K562 (cell line): ENCODE measurements around the gene UGT1A3. TPM values are rescaled to one million over a fixed set of nuclear protein-coding genes. Genes with fewer than 3 reads are reported as not detected.

Source experiments
- ATAC-seq: fragments of 200-7000 bp; cut with Tn5 transposase; 3 replicates; pipeline ENCODE4 v1.9.1; 2020; ENCODE audit warnings: moderate library complexity
- BruUV-seq: library from RNA; stranded (reverse); fragments of 400-500 nt; replicated peaks from 2 replicates; lab custom pipeline; 2021; lab: Mats Ljungman, UMichigan
- CTCF ChIA-PET: fragments of 300-600 bp; formaldehyde crosslinking; extraction: SDS; loops from one replicate; lab custom pipeline; 2021; ENCODE audit warnings: low intra/inter-chr PET ratio; lab: Yijun Ruan, JAX
- POLR2A ChIA-PET: fragments of 300-600, 350-650 bp; sonication (Branson Sonifier 250); formaldehyde crosslinking; extraction: SDS; loops from one replicate; lab custom pipeline; 2021; ENCODE audit warnings: antibody characterized with exemption, inconsistent platforms; lab: Yijun Ruan, JAX
- DNase-seq, 4 experiments: peaks; one replicate each; pipeline versions ENCODE4 v3.0.0 to v3.0.0-alpha.2; 2011 to 2018; ENCODE audit warnings: low spot score in 3 of 4, mixed read lengths in 3 of 4; ENCODE audit errors: extremely low read depth in 1 of 4
- FAIRE-seq: peaks from 2 replicates; lab custom pipeline; 2011; peaks lifted over from hg19 to GRCh38; lab: Jason Lieb, UNC
- H2AFZ ChIP-seq: 2 replicates; pipeline ENCODE4 v1.6.0; 2011; ENCODE audit warnings: low read depth, low read length, control low read depth, inconsistent platforms
- H3K27ac ChIP-seq: fragments of 200-600 bp; 3 replicates; pipeline ENCODE4 v1.8.0; 2011; ENCODE audit warnings: low read depth, mild to moderate bottlenecking, control low read depth, inconsistent platforms, low read length, moderate library complexity, mixed read lengths; ENCODE audit errors: extremely low read depth
- H3K27me3 ChIP-seq, 2 experiments: fragments of 300-600 bp in 1 of 2; 2 replicates in 1 of 2; 3 replicates in 1 of 2; pipeline versions ENCODE4 v1.6.0 to v1.8.0; 2011; ENCODE audit warnings: inconsistent platforms in 2 of 2, low read length in 2 of 2, mild to moderate bottlenecking in 1 of 2, mixed read lengths in 1 of 2, moderate library complexity in 1 of 2; ENCODE audit not compliant: control insufficient read depth in 2 of 2, insufficient read depth in 2 of 2
- H3K36me3 ChIP-seq: fragments of 300-600 bp; 3 replicates; pipeline ENCODE4 v1.8.0; 2011; ENCODE audit warnings: mild to moderate bottlenecking, low read length, inconsistent platforms; ENCODE audit not compliant: control insufficient read depth, insufficient read depth
- H3K4me1 ChIP-seq, 2 experiments: fragments of 200-600 bp in 1 of 2; replicated peaks in 1 of 2; 2 replicates in 1 of 2; 3 replicates in 1 of 2; pipeline versions ENCODE4 v1.5.1 to v1.8.0; 2011; ENCODE audit warnings: inconsistent platforms in 2 of 2, low read length in 2 of 2, mild to moderate bottlenecking in 1 of 2, mixed read lengths in 1 of 2, moderate library complexity in 1 of 2; ENCODE audit not compliant: control insufficient read depth in 2 of 2, insufficient read depth in 2 of 2
- H3K4me2 ChIP-seq: 2 replicates; pipeline ENCODE4 v1.6.1; 2011; ENCODE audit warnings: low read length, control low read depth, inconsistent platforms, mixed read lengths; ENCODE audit not compliant: insufficient read depth
- H3K4me3 ChIP-seq: fragments of 200-600 bp; sonication (generic), shearing (Covaris generic); 2 replicates; pipeline ENCODE4 v1.5.1; 2016; ENCODE audit warnings: control low read depth, inconsistent platforms
- H3K79me2 ChIP-seq: fragments of 200-600 bp; 3 replicates; pipeline ENCODE4 v1.8.0; 2011; ENCODE audit warnings: low read length, inconsistent platforms; ENCODE audit not compliant: control insufficient read depth, insufficient read depth
- H3K9ac ChIP-seq, 2 experiments: 2 replicates each; pipeline versions ENCODE4 v1.6.0 to v1.6.1; 2011; ENCODE audit warnings: low read depth in 2 of 2, low read length in 2 of 2, control low read depth in 1 of 2, inconsistent platforms in 1 of 2, mild to moderate bottlenecking in 1 of 2, mixed read lengths in 1 of 2; ENCODE audit not compliant: insufficient read depth in 1 of 2
- H3K9me1 ChIP-seq: one replicate; pipeline ENCODE4 v1.6.0; 2011; ENCODE audit warnings: inconsistent platforms, mild to moderate bottlenecking, low read length, moderate library complexity; ENCODE audit not compliant: control insufficient read depth, insufficient read depth
- H3K9me3 ChIP-seq: replicated peaks from 2 replicates; pipeline ENCODE4 v1.5.1; 2011; ENCODE audit warnings: low read depth, low read length, inconsistent platforms; ENCODE audit not compliant: control insufficient read depth, insufficient read depth
- H4K20me1 ChIP-seq: replicated peaks from 2 replicates; pipeline ENCODE4 v1.6.1; 2011; ENCODE audit warnings: low read length, inconsistent platforms, mixed read lengths; ENCODE audit not compliant: control insufficient read depth, insufficient read depth
- CSDE1 ChIP-seq, 2 experiments: fragments of 450-650 bp; IDR thresholded peaks; 2 replicates each; pipeline ENCODE4 v1.6.1; 2016; ENCODE audit warnings: mild to moderate bottlenecking in 1 of 2
- ELF1 ChIP-seq: fragments of 200-800 bp; sonication (Bioruptor generic); IDR thresholded peaks from 2 replicates; pipeline ENCODE4 v1.6.1; 2016; ENCODE audit warnings: missing genetic modification characterization, missing compliant biosample characterization
- ETV5 ChIP-seq: sonication (generic); formaldehyde crosslinking; IDR thresholded peaks from 2 replicates; pipeline ENCODE4 v1.4.0; 2020; ENCODE audit warnings: low read depth, mild to moderate bottlenecking, missing genetic modification reagents
- ETV6 ChIP-seq, 3 experiments: fragments of 150-350 bp in 1 of 3; sonication (generic) in 1 of 3; formaldehyde crosslinking in 1 of 3; IDR thresholded peaks; 2 replicates each; pipeline versions ENCODE4 v1.6.1 to v1.8.0; 2014 to 2022; ENCODE audit warnings: borderline replicate concordance in 2 of 3, low read depth in 2 of 3, antibody characterized with exemption in 1 of 3, low read length in 1 of 3, mild to moderate bottlenecking in 1 of 3, missing genetic modification reagents in 1 of 3
- LCOR ChIP-seq: sonication (generic); formaldehyde crosslinking; IDR thresholded peaks from 2 replicates; pipeline ENCODE4 v1.8.0; 2022; ENCODE audit warnings: mild to moderate bottlenecking, missing genetic modification reagents
- MEF2A ChIP-seq: IDR thresholded peaks from 2 replicates; pipeline ENCODE4 v1.6.1; 2011; ENCODE audit warnings: low read depth, mild to moderate bottlenecking, low read length, moderate library complexity; ENCODE audit not compliant: control insufficient read depth
- NFE2 ChIP-seq: IDR thresholded peaks from 2 replicates; pipeline ENCODE4 v1.6.1; 2014; ENCODE audit warnings: antibody characterized with exemption, low read depth
- NUFIP1 ChIP-seq: fragments of 450-650 bp; IDR thresholded peaks from 2 replicates; pipeline ENCODE4 v1.6.1; 2018; ENCODE audit not compliant: partially characterized antibody
- RAD21 ChIP-seq, 2 experiments: fragments of 250-450 bp in 1 of 2; fragments of 450-650 bp in 1 of 2; sonication (Bioruptor Pico) in 1 of 2; formaldehyde crosslinking in 1 of 2; IDR thresholded peaks in 1 of 2; conservative IDR thresholded peaks in 1 of 2; 2 replicates each; pipeline versions ENCODE4 v1.4.0 to v1.8.0; 2020 to 2022; ENCODE audit warnings: mild to moderate bottlenecking in 2 of 2, moderate library complexity in 1 of 2
- RAD51 ChIP-seq: fragments of 450-650 bp; IDR thresholded peaks from 2 replicates; pipeline ENCODE4 v1.7.1; 2016; ENCODE audit warnings: low read depth, mild to moderate bottlenecking, borderline replicate concordance
- SMAD3 ChIP-seq: fragments of 450-650 bp; formaldehyde crosslinking; conservative IDR thresholded peaks from 2 replicates; pipeline ENCODE4 v1.4.0; 2020; ENCODE audit warnings: mild to moderate bottlenecking
- TAL1 ChIP-seq: fragments of 450-650 bp; IDR thresholded peaks from 2 replicates; pipeline ENCODE4 v1.6.1; 2016; ENCODE audit warnings: mild to moderate bottlenecking
- ZBTB43 ChIP-seq: sonication (generic); formaldehyde crosslinking; IDR thresholded peaks from 2 replicates; pipeline ENCODE4 v1.8.0; 2023; ENCODE audit warnings: mild to moderate bottlenecking, missing genetic modification reagents
- WGBS: fragments of 100-300 bp; shearing (Covaris generic); methylation state at CpG from one replicate; pipeline ENCODE4 v1.1.6; 2016; ENCODE audit warnings: low coverage, mixed read lengths; ENCODE audit not compliant: insufficient coverage; ENCODE audit errors: missing lambda C conversion rate; 5-methylcytosine and 5-hydroxymethylcytosine counted together
- in situ Hi-C: fragments of 300-500 bp; cut with MboI; formaldehyde crosslinking; loops from 4 replicates; pipeline ENCODE4 v1.15.0; 2018; ENCODE audit warnings: inconsistent platforms, mixed read lengths
- intact Hi-C: fragments of 100-400 bp; cut with micrococcal nuclease; formaldehyde crosslinking; loops from 2 replicates; pipeline ENCODE4 v1.14.2; 2022
- polyA plus RNA-seq, 8 experiments: library from polyadenylated mRNA; depleted of rRNA in 4 of 8; stranded (reverse) in 5 of 8; unstranded in 3 of 8; fragments of >200 nt; fragmentation: Nextera tagmentation in 2 of 8; fragmentation: Illumina TruSeq in 1 of 8; extraction: Ambion mirVana in 2 of 8; extraction: Trizol in 1 of 8; gene quantifications; 2 replicates each; pipeline versions ENCODE4 v1.2.1 to v1.2.3, GENCODE V29; 2011 to 2014; ENCODE audit warnings: inconsistent platforms in 1 of 8, missing spikeins in 1 of 8
- total RNA-seq, 7 experiments: library from RNA; depleted of rRNA in 6 of 7; stranded (reverse); fragments of >200 nt in 6 of 7; fragmentation: Illumina TruSeq in 2 of 7; extraction: Trizol in 2 of 7; gene quantifications; 2 replicates each; pipeline versions ENCODE4 v1.2.1 to v1.2.3, GENCODE V29; 2011 to 2021; ENCODE audit warnings: low replicate concordance in 1 of 7
- TF ChIP-seq, protein P1 (sequence below), 3 experiments: fragments of 200-800 bp in 1 of 3; fragments of 250-450 bp in 1 of 3; fragments of 450-650 bp in 1 of 3; sonication (Bioruptor Pico) in 1 of 3; sonication (Bioruptor generic) in 1 of 3; formaldehyde crosslinking in 1 of 3; IDR thresholded peaks; 2 replicates each; pipeline versions ENCODE4 v1.6.1 to v1.8.0; 2016 to 2022; ENCODE audit warnings: mild to moderate bottlenecking in 2 of 3, missing genetic modification characterization in 2 of 3, missing compliant biosample characterization in 1 of 3, moderate library complexity in 1 of 3
- TF ChIP-seq, protein P2 (sequence below): fragments of 450-650 bp; formaldehyde crosslinking; IDR thresholded peaks from 2 replicates; pipeline ENCODE4 v1.4.0; 2020; ENCODE audit warnings: mild to moderate bottlenecking, mixed read lengths

UGT1A3 gene
- total and polyA plus RNA-seq, 9 of the 15 experiments (the other 6 are each of a cell fraction or from before 2014, with no cell fraction given), result not detected

DNA sequence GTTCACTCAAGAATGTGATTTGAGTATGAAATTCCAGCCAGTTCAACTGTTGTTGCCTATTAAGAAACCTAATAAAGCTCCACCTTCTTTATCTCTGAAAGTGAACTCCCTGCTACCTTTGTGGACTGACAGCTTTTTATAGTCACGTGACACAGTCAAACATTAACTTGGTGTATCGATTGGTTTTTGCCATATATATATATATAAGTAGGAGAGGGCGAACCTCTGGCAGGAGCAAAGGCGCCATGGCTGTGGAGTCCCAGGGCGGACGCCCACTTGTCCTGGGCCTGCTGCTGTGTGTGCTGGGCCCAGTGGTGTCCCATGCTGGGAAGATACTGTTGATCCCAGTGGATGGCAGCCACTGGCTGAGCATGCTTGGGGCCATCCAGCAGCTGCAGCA is 31.2 kb downstream of the UGT1A3 start, which contains the start of gene UGT1A1:
TSS of gene UGT1A1 (plus strand) at position 228 of the 400 bp plus-strand sequence. CDS start at position 246, 18 bp downstream.
- DNase-seq, result no peak
- no peaks in the 10 kb centered on the region for H4K20me1 ChIP-seq
- H3K36me3 ChIP-seq, result no peaks in the 10 kb centered on the region
- no peak within 1 kb of the TSS for H3K4me2 ChIP-seq
- H3K79me2 ChIP-seq, result no peaks in the 10 kb centered on the region
- H3K9me1 ChIP-seq, result no peaks in the 10 kb centered on the region
- TF ChIP-seq CSDE1 (IDR thresholded peaks at IDR 0.05), result no peak
- TF ChIP-seq NFE2, result no peak
- no peak for TF ChIP-seq RAD21 (CRISPR knock-in tag; conservative IDR thresholded peaks at IDR 0.05 in 1 of 2, IDR thresholded peaks at IDR 0.05 in 1 of 2)
- no peak for TF ChIP-seq MEF2A
- no peak for TF ChIP-seq LCOR (CRISPR knock-in tag)
- TF ChIP-seq TAL1, result no peak
- no peak for TF ChIP-seq ETV5 (CRISPR knock-in tag)
- TF ChIP-seq, protein P1, sequence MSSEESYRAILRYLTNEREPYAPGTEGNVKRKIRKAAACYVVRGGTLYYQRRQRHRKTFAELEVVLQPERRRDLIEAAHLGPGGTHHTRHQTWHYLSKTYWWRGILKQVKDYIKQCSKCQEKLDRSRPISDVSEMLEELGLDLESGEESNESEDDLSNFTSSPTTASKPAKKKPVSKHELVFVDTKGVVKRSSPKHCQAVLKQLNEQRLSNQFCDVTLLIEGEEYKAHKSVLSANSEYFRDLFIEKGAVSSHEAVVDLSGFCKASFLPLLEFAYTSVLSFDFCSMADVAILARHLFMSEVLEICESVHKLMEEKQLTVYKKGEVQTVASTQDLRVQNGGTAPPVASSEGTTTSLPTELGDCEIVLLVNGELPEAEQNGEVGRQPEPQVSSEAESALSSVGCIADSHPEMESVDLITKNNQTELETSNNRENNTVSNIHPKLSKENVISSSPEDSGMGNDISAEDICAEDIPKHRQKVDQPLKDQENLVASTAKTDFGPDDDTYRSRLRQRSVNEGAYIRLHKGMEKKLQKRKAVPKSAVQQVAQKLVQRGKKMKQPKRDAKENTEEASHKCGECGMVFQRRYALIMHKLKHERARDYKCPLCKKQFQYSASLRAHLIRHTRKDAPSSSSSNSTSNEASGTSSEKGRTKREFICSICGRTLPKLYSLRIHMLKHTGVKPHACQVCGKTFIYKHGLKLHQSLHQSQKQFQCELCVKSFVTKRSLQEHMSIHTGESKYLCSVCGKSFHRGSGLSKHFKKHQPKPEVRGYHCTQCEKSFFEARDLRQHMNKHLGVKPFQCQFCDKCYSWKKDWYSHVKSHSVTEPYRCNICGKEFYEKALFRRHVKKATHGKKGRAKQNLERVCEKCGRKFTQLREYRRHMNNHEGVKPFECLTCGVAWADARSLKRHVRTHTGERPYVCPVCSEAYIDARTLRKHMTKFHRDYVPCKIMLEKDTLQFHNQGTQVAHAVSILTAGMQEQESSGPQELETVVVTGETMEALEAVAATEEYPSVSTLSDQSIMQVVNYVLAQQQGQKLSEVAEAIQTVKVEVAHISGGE (CRISPR knock-in tag; IDR thresholded peaks at IDR 0.05), result no peak
- TF ChIP-seq, protein P2, sequence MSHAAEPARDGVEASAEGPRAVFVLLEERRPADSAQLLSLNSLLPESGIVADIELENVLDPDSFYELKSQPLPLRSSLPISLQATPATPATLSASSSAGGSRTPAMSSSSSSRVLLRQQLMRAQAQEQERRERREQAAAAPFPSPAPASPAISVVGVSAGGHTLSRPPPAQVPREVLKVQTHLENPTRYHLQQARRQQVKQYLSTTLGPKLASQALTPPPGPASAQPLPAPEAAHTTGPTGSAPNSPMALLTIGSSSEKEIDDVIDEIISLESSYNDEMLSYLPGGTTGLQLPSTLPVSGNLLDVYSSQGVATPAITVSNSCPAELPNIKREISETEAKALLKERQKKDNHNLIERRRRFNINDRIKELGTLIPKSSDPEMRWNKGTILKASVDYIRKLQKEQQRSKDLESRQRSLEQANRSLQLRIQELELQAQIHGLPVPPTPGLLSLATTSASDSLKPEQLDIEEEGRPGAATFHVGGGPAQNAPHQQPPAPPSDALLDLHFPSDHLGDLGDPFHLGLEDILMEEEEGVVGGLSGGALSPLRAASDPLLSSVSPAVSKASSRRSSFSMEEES (CRISPR knock-in tag), result peak; percentile 84
- no peak for TF ChIP-seq NUFIP1
- TF ChIP-seq ZBTB43, result no peak
- no peak for TF ChIP-seq ETV6 (IDR thresholded peaks at IDR 0.05; ENCODE audit: borderline replicate concordance in 1 of 2, low read depth in 2 of 2, low read length in 1 of 2)
- no peak for TF ChIP-seq ETV6 (CRISPR knock-in tag; IDR thresholded peaks at IDR 0.05; ENCODE audit: borderline replicate concordance)
- TF ChIP-seq RAD51, result peak; percentile 65
- TF ChIP-seq SMAD3 (CRISPR knock-in tag), result no peak
- no peak for TF ChIP-seq ELF1
- TF ChIP-seq, all 486 proteins: peak for 2
- CTCF ChIA-PET, result no interaction called here
- intact Hi-C loops, result no loop called here
- no TSS peak for BruUV-seq
- Histone ChIP-seq H3K9me3 (no peaks in the 10 kb centered on the region), H3K4me3 (no peak within 1 kb of the TSS), H3K4me1 (peaks cover 0 to 3% of the 10 kb centered on the region in 2 experiments; a peak in 2 of 5 replicates), H3K9ac (no peak within 1 kb of the TSS), H3K27ac (no peak within 1 kb of the TSS), H2AFZ (no peak within 1 kb of the TSS), H3K27me3 (peaks cover 0 to 13% of the 10 kb centered on the region in 2 experiments; a peak in 2 of 5 replicates)
- WGBS, result 2% methylated on average over 6 of the region's 6 CpGs
- POLR2A ChIA-PET, result interaction anchor here (0.5 to 0.7 kb wide), 3 partner anchors 11 to 42 kb away, joined by 3 to 4 read pairs (median 4); no protein-coding TSS in a partner anchor
- in situ Hi-C loops, result no loop called here
- no peak for ATAC-seq
- FAIRE-seq, result no peak
